Measurements from ENCODE around the gene COL6A1. TPM values are rescaled to one million over a fixed set of nuclear protein-coding genes. Genes with fewer than 3 reads are reported as not detected.
"Not testable (repeated sequence)": the region's sequence is repeated elsewhere in the genome, so short reads cannot be mapped to it uniquely, and the experiment has no call there.

COL6A1 gene
- polyA plus RNA-seq, 2 of the 4 experiments (the other 2 are of a cell fraction) = 3.9 to 18.3 TPM

GRCh38 chr21:45975020-45975666 lies 6.4 kb upstream of the COL6A1 start:
- WGBS (ENCODE audit: missing lambda C conversion rate) = 82% methylated on average over 8 of the region's 33 CpGs
- ChIA-PET POLR2A (no interaction called here), CTCF (interaction anchor here (0.6 to 1.2 kb wide), 4 partner anchors 122 to 479 kb away, joined by 3 to 4 read pairs (median 4); no protein-coding TSS in a partner anchor)
- no peaks in the 10 kb centered on the region for H3K9me3 ChIP-seq
- ATAC-seq (no peak), FAIRE-seq (no peak), DNase-seq (ENCODE audit: low read depth in 1 of 2, low spot score in 1 of 2) (no peak)
- peaks cover 6% of the 10 kb centered on the region; the same call in 1 of the 3 replicates for H3K4me1 ChIP-seq
- H3K4me3 ChIP-seq = no peak overlapping the region
- H3K27ac ChIP-seq = no peak overlapping the region
- H3K4me2 ChIP-seq = no peak overlapping the region
- no peak for TF ChIP-seq CBX8 (IDR thresholded peaks at IDR 0.05)

GRCh38 chr21:45975667-45976409 lies 5.7 kb upstream of the COL6A1 start:
- 82% methylated on average over 13 of the region's 13 CpGs for WGBS (ENCODE audit: missing lambda C conversion rate)
- H3K27ac ChIP-seq; ATAC-seq; H3K4me3 ChIP-seq; FAIRE-seq; POLR2A ChIA-PET; H3K4me2 ChIP-seq; H3K4me1 ChIP-seq; H3K9me3 ChIP-seq; DNase-seq (ENCODE audit: low read depth in 1 of 2, low spot score in 1 of 2): not testable (repeated sequence)
- CTCF ChIA-PET = interaction anchor here (0.6 to 1.2 kb wide), 3 partner anchors 121 to 479 kb away, joined by 3 to 4 read pairs (median 3); no protein-coding TSS in a partner anchor

DNA sequence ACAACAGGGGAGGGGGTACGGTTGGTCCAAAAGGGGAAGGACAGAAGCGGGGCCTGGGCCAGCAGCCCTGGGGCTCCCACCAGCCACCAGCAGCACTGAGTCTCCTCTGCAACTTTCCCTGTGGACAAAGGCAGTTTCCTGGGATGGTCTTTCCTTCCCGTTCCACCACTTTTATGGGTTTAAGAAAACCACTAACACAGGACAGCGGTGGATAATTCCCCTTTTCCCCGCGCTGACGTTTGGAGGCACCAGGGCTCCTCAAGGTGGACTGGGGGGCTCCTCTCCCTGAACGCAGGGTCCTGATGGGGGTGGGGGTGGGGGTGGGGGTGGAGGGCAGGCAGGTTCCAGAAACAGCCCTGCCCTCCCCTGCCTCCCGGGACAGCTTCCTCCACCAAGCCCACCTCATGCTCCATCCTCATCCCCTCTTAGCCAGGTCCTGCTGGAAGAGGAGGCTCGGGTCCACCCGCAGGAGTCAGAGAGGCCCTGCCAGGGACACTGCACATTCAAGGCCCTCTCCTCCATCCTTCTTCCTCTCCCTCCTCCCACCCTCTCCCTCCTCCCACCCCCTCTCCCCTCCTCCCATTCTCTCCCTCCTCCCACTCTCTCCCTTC lies 4.8 kb upstream of the COL6A1 start:
- WGBS (ENCODE audit: missing lambda C conversion rate) = 81% methylated on average over 10 of the region's 11 CpGs
- ChIA-PET CTCF (no interaction called here), POLR2A (no interaction called here)
- H3K4me3 ChIP-seq = no peak overlapping the region
- H3K9me3 ChIP-seq = no peaks in the 10 kb centered on the region
- DNase-seq (ENCODE audit: low read depth in 1 of 2, low spot score in 1 of 2) (no peak), ATAC-seq (no peak), FAIRE-seq (no peak)
- peaks cover 6% of the 10 kb centered on the region; the same call in 1 of the 3 replicates for H3K4me1 ChIP-seq
- TF ChIP-seq, protein P1, sequence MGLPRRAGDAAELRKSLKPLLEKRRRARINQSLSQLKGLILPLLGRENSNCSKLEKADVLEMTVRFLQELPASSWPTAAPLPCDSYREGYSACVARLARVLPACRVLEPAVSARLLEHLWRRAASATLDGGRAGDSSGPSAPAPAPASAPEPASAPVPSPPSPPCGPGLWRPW (IDR thresholded peaks at IDR 0.05) = no peak
- TF ChIP-seq HOXB13 (CRISPR knock-in tag; IDR thresholded peaks at IDR 0.05; ENCODE audit: low read depth) = no peak
- no peak overlapping the region for H3K4me2 ChIP-seq
- no peak overlapping the region for H3K27ac ChIP-seq

DNA sequence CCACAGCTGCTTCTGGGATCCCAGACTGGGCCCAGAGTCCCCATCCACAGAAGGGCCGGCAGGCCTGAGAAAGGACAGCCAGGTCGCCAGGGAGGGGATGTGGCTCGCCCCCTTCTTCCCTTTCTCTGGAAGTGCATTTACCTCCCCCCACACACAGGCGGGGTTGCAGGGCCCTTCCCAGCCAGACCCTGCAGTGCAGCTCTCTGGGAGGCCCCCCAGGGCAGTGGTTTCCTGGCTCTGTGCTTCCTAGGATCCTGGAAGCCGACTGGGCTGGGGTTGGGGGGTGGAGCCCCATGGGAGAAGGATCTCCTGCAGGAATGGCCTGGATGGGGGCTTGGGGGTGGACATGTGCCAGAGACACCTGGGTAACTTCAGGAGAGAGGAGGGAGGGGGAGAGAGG lies 4.2 kb upstream of the COL6A1 start:
- Histone ChIP-seq H3K4me1 (peaks cover 6% of the 10 kb centered on the region; the same call in 1 of the 3 replicates), H3K4me3 (no peak overlapping the region), H3K9me3 (no peaks in the 10 kb centered on the region), H3K4me2 (no peak overlapping the region), H3K27ac (no peak overlapping the region)
- ChIA-PET POLR2A (no interaction called here), CTCF (no interaction called here)
- TF ChIP-seq EP300 (IDR thresholded peaks at IDR 0.05) (no peak), CEBPB (IDR thresholded peaks at IDR 0.05) (no peak), EHF (CRISPR knock-in tag; IDR thresholded peaks at IDR 0.05) (no peak), SREBF2 (IDR thresholded peaks at IDR 0.05) (no peak), MAFK (IDR thresholded peaks at IDR 0.05; ENCODE audit: partially characterized antibody) (no peak), CTCF (IDR thresholded peaks at IDR 0.05) (no peak), MAZ (IDR thresholded peaks at IDR 0.05; ENCODE audit: borderline replicate concordance, low read depth, low read length) (no peak), CHD2 (IDR thresholded peaks at IDR 0.05; ENCODE audit: low read length, partially characterized antibody) (no peak), NR3C1 (IDR thresholded peaks at IDR 0.05) (no peak), BHLHE40 (IDR thresholded peaks at IDR 0.05; ENCODE audit: low read depth, low read length) (no peak), MYC (IDR thresholded peaks at IDR 0.05; ENCODE audit: borderline replicate concordance, low read length) (no peak), ESRRA (IDR thresholded peaks at IDR 0.05; ENCODE audit: borderline replicate concordance, low read length) (no peak), RNF2 (IDR thresholded peaks at IDR 0.05; ENCODE audit: borderline replicate concordance, low read depth) (no peak), ATOH8 (CRISPR knock-in tag; IDR thresholded peaks at IDR 0.05; ENCODE audit: low read depth) (no peak)
- TF ChIP-seq, protein P2, sequence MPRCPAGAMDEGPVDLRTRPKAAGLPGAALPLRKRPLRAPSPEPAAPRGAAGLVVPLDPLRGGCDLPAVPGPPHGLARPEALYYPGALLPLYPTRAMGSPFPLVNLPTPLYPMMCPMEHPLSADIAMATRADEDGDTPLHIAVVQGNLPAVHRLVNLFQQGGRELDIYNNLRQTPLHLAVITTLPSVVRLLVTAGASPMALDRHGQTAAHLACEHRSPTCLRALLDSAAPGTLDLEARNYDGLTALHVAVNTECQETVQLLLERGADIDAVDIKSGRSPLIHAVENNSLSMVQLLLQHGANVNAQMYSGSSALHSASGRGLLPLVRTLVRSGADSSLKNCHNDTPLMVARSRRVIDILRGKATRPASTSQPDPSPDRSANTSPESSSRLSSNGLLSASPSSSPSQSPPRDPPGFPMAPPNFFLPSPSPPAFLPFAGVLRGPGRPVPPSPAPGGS (IDR thresholded peaks at IDR 0.05) = no peak
- TF ChIP-seq, protein P1 (IDR thresholded peaks at IDR 0.05) = no peak
- FAIRE-seq (no peak), ATAC-seq (no peak), DNase-seq (ENCODE audit: low read depth in 1 of 2, low spot score in 1 of 2) (no peak)
- 73% methylated on average over 3 of the region's 5 CpGs for WGBS (ENCODE audit: missing lambda C conversion rate)

All from A549 (cell line).